Stimulated activated CD4-positive, alpha-beta T cell treated with anti-CD3 and anti-CD28 coated beads, Interleukin-15, amount 100 ng/mL, for 1 hour (primary cell): ENCODE results near the gene COL4A3.
"Not testable (repeated sequence)": the region's sequence is repeated elsewhere in the genome, so short reads cannot be mapped to it uniquely, and the experiment has no call there.

ENCODE experiments used
- DNase-seq, 2 donors: peaks; one replicate each; pipeline ENCODE4 v3.0.0-alpha.2; 2020; ENCODE audit warnings: low read depth in 1 of 2, low spot score in 1 of 2

Gene COL4A3

DNA sequence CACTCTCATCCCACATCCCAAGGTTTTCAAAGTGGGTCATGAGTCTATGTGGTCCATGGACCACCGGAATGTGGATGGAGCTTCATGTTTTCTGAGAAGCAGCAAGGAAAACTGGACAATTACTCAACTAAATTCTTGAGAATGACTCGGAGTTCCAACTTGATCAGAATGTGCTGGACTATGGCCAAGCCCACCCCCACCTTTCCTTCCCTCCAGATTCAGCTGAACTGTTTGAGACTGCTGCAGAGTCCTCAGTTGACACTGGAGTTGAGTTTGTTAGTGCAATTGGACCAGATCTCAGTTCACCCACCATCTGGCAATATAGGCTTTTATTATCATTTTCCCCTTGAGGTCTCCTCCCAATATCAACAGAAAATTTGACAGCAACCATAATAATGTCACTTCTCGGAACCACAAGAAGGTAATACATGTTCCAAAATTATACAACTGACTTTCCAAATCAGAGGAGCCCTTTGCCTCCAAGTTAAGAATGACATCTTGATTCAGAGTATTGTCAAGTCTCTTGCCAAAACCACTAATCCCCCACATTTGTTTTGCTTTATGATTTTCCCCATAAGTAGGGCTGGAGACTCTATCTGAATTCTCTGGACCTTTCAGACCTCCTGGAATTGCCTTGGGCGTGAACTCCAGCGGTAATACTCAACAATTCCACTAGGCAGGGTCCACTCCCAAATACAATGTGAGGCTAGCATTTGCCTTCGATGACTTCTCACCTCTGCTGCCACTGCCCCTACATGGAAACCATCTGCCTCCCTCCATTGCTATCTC is 9.2 kb upstream of the COL4A3 start:
- DNase-seq, result no peak

DNA sequence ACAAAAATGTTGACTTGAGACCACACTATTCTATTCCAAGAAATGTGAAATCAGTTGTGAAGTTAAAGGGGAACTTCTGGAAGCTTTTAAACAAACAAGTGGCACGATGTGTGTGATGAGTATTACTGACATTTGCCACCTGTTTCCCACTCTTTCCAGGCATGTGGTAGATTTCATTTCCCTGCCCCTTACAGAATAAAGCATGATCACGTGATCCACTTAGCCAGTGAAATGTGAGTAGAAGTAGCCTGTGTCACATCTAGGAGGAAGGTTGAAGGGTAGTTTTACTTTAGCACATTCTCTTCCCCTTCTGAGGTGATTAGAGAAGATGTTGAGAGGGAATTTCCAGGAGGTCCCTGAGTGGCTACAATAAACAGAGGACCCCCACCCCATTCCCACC is 4.3 kb upstream of the COL4A3 start:
- DNase-seq, result no peak

DNA sequence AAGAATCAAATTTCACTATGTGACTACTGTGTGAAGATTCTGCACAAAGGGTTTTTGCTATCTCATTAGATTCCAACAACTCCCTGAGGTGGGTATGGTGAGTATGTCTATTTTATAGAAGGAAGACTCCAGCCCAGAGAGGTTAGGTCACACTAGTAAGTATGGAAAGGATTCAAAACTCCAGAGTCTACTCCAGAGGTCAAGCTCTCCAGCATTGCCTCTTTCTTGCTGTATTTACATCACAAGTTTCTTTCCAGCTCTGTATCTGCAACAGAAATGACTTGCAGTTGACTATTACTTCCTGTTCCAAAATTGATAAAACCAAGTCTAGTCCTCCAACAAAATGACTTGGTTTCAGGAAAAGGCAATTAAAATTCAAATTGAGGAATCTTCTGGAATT is 2.5 kb upstream of the COL4A3 start:
- DNase-seq, result no peak

DNA sequence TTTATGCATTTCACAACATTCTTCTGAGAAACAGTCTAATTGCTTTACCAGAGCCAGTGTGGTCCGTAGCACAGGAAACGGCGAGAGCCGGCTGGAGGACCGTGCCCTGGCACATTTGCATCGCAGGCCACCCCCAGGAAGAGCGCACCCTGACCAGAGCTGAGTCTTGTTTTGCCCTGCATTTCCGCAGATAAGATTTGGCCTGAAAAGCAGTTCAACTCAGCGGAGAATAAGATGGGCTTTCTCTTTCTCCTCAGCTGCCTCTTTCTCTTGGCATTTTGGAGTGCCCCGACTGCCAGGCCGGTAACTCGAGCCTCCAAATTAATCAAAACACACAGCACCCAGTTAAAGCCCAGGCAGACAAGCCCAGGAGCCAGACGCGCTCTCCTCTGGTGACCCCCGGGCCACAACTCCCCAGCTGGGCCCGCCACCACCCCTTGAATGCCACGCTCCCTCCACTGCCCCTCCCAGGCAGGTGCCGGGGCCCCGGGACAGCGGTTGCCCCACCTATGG is 883 bp upstream of the COL4A3 start:
- DNase-seq, result no peak

DNA sequence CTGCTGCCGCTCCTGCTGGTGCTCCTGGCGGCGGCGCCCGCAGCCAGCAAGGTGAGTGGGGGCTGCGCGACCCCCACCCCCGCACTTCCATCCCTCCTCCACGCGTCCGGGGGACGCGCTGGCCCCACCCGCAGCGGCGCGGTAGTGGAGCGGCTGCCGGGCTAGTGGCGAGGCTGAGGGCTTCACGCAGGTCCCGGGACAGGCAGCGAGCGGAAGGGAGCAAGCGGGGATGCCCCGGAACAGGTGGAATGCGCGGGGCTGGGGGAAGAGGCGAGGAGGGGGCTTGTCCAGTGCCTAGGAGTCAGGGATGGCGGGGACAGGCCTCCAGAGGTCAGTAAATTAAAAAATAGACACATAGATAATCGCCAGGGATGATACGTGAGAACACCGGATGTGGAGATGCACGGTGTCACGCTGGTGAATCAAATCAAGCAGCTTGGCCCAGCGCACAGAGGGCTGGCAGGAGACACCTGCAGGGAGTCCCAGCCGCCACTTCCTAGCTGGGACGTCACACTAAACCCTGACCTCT is 403 bp downstream of the COL4A3 start:
- DNase-seq, result no peak

DNA sequence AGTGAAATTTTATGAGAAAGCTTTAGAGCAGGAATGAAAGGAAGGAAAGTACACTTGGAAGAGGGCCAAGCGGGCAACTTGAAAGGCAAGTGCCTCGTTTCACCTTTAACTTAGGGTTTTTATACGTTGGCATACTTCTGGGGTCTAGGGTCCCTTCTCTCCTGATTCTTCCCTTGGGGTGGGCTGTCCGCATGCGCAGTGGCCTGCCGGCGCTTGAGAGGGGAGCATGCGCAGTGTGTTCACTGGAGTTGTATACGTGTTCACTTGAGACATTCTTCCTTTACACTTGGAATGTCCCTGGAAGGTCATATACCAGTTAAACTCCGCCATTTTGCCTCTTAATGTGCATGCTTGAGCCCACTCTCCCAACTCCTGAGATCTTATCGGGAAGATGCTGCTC is 7.4 kb downstream of the COL4A3 start:
- not testable (repeated sequence) for DNase-seq

DNA sequence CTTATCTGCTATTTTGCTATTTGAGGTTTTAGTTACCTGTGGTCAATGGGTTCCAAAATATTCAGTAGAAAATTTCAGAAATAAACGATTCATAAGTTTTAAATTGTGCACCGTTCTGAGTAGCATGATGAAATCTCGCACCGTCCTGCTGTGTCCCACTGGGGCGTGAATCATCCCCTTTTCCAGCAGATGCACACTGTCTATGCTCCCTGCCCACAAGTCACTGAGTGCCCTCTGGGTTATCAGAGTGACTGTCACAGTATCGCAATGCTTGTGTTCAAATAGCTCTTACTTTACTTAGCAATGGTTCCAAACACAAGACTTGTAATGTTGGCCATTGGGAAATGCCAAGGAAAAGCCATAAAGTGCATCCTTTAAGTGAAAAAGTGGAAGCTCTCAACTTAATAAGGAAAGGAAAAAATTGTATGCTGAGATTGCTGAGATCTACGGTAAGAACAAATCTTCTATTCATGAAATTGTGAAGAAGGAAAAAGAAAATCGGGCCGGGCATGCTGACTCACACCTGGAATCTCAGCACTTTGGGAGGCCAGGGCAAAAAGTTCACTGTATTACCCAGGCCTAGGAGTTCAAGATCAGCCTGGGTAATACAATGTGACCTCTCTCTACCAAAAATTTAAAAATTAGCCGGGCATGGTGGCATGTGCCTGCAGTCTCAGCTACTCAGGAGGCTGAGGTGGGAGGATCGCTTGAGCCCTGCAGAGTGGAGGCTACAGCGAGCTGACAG is 13.3 kb downstream of the COL4A3 start:
- no peak for DNase-seq

DNA sequence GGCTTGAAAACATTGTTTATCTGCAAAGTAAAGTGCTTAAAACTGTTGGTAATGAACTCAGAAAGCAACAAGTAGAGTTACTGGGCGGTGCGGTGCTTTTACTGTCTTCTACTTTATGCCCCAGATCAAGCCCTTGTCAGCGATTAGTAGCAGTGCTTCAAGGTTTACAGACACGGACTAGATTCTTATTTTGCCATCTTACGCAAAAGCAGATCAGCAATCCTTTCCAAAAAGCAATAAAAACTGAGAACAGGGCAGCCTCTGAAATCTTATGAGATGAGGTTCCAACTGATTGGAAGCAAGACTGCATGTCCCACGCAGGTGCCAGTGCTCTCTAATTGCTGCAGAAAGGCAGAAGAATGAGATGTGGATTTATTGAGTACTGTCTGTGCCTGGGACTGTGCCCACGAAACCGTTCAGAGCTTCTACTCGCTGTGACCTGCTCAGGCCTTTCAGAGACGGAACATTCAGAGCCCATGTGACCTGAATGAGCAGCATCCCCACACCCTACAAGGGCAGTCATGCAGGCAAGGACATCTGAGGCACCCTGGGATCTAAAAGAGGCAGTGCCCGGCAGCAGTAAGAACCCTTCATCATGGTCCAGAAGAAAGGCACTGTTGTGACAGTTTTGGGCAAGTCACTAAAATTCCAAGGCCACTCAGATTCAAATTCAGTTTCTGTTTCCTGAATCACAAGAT is 15.7 kb downstream of the COL4A3 start:
- DNase-seq, result no peak

DNA sequence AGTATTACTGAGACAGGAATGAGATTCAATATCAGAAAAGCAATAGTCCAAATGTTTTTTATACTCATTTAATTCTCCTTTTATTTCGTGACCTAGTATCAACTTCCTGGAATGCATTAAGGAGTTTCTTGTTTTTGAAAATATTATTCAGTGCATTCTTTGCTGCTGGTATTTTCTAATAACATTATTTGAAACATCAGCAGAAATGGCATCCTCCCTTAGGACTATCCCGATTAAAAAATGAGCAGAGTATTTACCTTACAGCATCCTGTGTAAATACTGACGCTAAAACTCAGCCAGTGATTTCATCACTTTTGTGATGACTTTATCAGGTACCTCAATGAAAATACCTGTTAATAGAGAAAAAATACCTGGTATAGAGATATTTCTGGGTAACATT is 16.3 kb downstream of the COL4A3 start:
- DNase-seq, result no peak

DNA sequence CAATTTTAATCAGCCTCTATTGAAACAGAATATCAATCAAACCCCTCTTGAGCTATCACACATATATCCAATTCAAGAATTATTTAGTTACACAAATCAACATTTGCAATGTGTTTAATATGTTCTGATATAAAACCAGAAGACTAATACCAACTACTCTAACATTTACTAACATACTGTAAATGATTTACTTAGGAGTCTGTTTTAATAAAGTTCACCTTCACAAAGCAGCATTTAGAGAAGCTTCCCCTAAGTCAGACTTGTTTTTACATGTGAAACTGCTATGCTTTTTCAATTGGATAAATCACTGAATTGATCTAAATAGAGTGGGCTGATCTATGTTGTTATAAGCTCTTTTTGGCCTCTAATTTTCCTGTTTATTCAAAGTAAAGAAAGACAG is 18.3 kb downstream of the COL4A3 start:
- DNase-seq, result no peak

DNA sequence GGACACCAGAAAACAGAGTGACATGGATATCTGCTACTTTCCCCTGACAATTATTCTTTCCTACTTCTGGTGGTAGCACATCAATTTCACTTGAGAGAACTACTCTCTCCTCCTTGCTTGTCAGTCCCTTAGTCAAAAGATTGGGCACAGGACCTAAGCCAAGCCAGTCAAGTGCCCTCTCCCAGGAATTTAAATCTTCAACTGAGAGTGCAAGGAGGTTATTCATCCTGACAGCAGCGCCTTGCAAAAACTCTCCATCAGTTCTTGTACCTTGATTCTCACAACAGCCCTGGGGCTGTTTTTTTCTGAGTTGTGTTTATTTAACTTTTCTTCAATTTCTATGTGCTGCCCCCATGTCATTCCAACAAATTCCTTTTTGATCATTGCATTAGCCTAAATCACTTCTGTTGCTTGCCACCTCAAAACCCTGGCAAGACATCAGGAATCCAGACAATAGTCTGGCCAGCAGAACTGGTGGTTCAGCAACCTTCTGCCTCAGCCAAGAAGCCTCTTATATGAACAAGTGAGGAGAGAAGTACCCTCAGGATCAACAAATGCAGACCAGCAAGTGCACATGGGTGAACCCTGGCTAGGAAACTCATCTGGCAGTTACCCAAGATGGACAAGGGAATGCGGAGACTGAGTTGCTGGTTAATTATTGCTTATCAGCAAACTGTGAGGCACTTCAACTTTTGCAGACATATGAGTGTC is 19.4 kb downstream of the COL4A3 start:
- DNase-seq, result no peak

DNA sequence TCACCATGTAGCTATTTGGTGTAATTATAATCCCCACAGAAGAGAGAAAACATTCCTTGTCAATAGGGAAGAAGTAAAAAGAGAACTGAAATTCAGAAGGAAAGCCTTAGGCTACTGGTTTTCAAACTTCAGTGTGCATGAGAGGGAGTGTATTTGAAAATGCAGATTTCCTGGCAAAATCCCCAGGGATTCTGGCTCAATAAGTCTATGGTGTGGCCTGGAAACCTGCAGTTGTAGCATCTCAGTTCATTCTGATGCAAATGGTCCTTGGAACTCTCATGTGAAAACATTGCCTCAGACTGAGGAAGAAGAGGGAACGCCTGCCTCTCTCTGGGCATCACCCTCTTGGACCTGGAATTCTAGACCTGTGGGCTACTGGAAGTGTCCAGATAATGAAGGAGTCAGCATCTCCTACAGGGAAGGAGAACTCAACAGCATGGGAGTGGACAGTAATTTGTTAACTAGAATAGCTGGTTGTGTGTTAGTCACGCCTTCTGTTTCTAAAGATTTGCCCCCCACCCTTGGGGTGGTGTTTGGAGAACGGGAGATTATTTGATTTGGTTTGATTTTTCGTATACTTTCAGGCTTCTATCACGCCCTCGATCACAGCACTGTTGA is 21.3 kb downstream of the COL4A3 start:
- DNase-seq, result no peak

DNA sequence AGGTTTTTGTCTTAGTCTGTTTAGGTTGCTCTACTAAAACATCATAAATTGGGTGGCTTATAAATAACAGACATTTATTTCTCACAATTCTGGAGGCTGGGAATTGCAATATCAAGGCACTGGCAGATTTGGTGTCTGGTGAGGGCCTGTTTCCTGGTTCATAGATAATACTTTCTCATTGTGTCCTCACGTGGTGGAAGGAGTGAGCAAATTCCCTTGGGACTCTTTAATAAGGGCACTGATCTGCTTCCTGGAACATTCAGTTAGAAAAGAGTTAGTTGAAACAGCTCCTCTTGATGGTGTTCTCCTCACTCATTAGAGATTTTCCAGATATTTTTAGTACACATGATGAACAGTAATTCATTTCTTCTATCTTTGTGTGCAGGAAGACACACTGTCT is 22.3 kb downstream of the COL4A3 start:
- DNase-seq, result no peak

DNA sequence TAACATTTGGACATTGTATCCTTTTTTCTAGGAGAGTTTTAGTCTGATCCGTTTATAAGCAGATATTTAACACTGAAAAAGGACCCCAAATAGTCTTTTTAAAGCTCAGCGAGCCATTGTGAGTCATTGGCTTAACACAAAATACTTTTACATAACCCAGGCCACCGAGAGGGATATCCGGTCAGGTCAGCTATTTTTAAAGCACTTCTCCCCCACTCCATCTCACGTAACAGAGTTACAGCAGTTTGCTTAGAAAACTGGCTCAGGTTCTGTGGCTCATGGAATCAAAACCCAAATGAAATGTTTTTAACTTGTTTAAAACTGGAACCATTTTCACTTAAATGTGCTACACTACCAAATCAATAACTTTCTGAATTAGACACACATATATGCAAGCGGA is 23.9 kb downstream of the COL4A3 start:
- DNase-seq, result no peak

DNA sequence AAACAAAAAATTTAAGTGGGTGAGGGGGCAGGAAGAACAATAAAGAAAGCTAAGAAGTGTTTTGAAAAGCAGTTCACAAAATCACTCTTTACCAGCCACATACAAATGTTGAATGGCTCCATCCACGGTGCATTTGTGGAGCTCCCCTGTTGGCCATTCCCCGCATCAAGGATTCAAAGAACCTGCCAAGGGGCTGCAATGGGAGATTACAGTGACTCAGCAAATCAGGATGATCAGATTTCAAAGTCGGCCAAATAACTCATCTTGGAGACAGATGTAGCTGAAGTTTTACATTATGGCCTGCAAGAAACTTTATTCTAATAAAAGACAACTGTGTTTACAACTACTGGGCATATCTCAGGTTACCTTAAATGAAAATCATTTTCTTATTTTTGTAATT is 26.9 kb downstream of the COL4A3 start:
- DNase-seq, result no peak

DNA sequence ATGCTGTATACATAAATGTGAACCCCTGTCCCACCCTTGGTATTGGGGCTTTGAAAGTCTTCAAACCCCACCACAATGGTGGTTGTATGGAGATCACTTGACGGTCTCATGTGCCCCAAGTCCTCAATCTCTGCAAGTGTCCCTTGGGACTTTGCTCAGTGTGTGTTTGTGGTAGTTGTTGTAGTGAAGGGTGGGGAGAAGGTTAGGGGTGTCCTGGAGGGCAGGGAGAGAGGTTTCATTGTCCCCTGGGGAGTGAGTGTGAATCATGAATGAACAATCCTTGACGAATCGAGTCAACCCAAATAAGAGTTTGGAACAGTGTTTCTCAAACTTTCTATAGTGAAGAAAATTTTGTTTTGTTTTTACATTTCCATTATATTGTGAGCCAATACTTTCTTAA is 28.1 kb downstream of the COL4A3 start:
- no peak for DNase-seq

DNA sequence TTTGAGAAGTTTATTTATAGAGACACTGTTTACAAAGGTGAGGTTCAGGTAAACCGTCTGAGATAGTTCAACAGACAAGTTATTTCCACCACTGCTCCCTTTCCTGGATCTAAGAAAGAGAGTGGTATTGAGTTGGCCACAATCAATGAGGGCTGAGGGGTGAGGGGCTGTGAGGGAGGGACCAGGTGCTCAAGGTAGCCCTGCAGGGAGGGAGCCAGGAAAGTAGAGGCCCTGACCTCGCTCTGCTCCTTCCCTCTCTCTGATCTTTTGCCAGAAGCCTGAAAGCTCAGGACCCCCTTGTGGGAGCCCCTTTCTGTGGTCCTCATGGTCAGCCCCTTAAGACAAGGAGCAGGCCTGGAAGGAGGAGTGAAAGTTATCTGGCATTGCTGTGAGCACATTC is 29.8 kb downstream of the COL4A3 start:
- DNase-seq, result no peak

DNA sequence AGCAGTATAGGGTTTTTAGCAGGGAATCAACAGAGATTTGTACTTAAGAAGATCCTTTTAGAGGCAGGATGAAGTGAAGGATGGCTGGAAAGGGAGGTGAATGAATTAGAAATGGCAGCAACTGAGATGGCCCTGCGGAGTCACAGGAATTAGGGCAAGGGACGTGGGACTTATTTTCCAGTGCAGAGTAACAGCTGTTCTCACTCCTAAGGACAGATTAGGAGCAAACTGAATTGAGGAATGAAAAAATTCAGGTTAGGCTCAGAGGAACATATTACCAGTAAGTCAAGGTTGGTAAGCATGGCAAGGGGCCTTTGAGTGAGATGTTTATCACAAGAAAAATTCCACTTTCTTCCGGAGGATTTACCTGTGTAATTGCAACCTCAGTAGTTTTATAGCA is 34.4 kb downstream of the COL4A3 start:
- no peak for DNase-seq

DNA sequence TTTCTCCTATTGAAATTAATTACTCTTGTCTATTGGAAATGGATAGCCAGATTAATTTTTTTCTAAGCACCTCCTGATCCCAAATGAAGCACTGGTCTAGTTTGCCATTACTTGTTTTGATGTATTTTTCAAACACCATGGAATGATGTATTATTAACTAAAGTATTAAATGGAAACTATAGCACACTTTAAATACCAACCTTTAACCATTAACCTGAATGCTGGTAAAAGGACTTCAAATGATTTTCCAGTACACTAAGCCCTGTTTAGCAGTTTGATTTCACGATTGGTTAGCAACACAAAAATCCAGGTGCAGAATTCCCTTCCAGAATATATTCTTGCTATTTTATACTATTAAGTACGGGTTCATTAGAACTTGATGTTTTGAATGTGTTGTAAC is 37.3 kb downstream of the COL4A3 start:
- DNase-seq, result no peak

DNA sequence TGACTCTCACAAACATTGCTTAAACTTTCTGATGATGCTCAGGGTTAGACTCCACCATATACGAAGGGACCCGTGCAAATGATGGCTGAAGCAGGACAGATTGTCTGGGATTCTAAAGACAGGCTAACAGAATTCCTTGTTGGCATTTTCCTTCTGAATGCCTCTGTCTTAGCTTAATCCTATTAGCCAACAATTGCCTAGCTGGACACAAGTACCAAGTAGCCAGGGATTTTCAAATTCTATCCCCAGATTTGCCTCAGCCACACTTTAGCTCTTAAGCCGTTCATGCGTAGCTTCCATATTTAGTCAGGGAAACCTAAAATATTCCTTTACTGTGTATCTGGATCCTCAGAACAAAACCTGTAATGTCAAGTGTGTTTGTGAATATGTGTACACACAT is 40.0 kb downstream of the COL4A3 start:
- no peak for DNase-seq

DNA sequence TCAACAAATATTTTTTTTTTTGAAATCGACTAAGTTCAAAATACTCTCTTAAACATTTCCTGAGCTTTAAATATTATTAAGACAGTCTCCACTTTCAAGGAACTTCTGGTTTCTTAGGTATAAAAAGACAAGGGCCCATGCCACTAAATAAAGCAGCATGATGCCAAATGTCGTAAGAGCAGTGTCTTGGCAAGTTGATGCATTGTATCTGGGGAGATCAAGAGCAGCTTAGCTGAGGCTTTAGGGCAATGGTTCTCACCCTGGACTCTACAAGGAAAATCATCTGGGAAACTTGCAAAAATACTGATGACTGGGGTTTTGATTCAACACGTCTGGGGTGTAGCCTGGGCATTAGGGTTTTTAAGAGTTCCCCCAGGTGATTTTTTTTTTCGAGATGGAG is 41.3 kb downstream of the COL4A3 start:
- no peak for DNase-seq
